Measurements from ENCODE around the gene NCOA1.

DNA sequence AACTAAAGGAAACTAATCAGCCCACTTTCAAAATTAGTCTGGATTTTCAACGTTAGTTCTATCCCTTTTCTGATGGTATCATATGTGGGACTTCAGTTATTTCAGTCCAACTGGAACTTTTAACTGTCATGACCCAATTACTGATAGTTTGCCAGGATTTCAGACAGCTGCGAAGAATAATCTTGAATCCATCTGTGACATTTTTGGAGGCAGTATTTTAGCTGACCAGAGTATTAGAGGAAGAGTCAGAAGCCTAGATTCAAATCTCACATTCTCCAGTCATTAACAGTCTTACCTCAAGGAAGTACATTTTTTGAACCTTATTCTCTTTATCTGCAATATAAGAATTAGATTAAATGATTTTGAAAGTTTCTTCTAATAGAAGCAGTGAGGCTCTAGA lies 220.8 kb downstream of the NCOA1 start:
- no peak for TF ChIP-seq LEF1 (IDR thresholded peaks at IDR 0.05; ENCODE audit: borderline replicate concordance)
- TF ChIP-seq BHLHE40 (IDR thresholded peaks at IDR 0.05; ENCODE audit: borderline replicate concordance): no peak
- no peak for TF ChIP-seq SUZ12 (IDR thresholded peaks at IDR 0.05)
- TF ChIP-seq ARNT (IDR thresholded peaks at IDR 0.05): no peak

All from HEK293T (cell line).